ENCODE measurements around the gene ST6GALNAC5. TPM values are rescaled to one million over a fixed set of nuclear protein-coding genes. Genes with fewer than 3 reads are reported as not detected.

ST6GALNAC5 gene
- total RNA-seq, 1 donor from 2014 or later: 30.7 TPM

GRCh38 chr1:76921590-76921989 is 54.3 kb downstream of the ST6GALNAC5 start:
- no peak overlapping the region for H3K27ac Mint-ChIP-seq
- no peaks in the 10 kb centered on the region for H3K4me1 Mint-ChIP-seq
- Histone ChIP-seq H2AFZ (replicated peaks) (no peak overlapping the region), H3K9ac (no peak overlapping the region), H3K36me3 (no peaks in the 10 kb centered on the region), H3K79me2 (ENCODE audit: low read depth) (no peaks in the 10 kb centered on the region), H3K9me3 (ENCODE audit: low read depth) (no peaks in the 10 kb centered on the region), H3K27ac (no peak overlapping the region), H3K27me3 (no peaks in the 10 kb centered on the region), H4K20me1 (ENCODE audit: low read depth) (no peaks in the 10 kb centered on the region), H3F3A (ENCODE audit: low read depth) (no peaks in the 10 kb centered on the region), H3K4me1 (peaks cover 27% of the 10 kb centered on the region), H3K4me2 (no peak overlapping the region), H3K4me3 (no peak overlapping the region)
- no peak overlapping the region for H3K4me3 Mint-ChIP-seq
- DNase-seq (ENCODE audit: low spot score): no peak
- H3K36me3 Mint-ChIP-seq: peaks cover 13% of the 10 kb centered on the region
- H3K27me3 Mint-ChIP-seq (ENCODE audit: insufficient read depth, low read depth): no peaks in the 10 kb centered on the region
- no peak for TF ChIP-seq CTCF (IDR thresholded peaks at IDR 0.05)
- no peak for TF ChIP-seq EZH2phosphoT487 (IDR thresholded peaks at IDR 0.05)
- TF ChIP-seq EZH2 (IDR thresholded peaks at IDR 0.05): no peak
- no peaks in the 10 kb centered on the region for H3K9me3 Mint-ChIP-seq

- H3K4me3 ChIP-seq: no peak overlapping the region
- TF ChIP-seq EZH2phosphoT487 (IDR thresholded peaks at IDR 0.05): no peak
- TF ChIP-seq EZH2 (IDR thresholded peaks at IDR 0.05): no peak
- no peak for TF ChIP-seq CTCF (IDR thresholded peaks at IDR 0.05)
- H3K4me2 ChIP-seq: no peak overlapping the region
- H3K27ac ChIP-seq: no peak overlapping the region
- peaks cover 9% of the 10 kb centered on the region for H3K4me1 ChIP-seq
- H3K79me2 ChIP-seq (ENCODE audit: low read depth): no peaks in the 10 kb centered on the region
- H3K36me3 Mint-ChIP-seq: peaks cover 23% of the 10 kb centered on the region
- H3K4me1 Mint-ChIP-seq: no peaks in the 10 kb centered on the region
- H3K27me3 ChIP-seq: no peaks in the 10 kb centered on the region
- no peaks in the 10 kb centered on the region for H3K9me3 ChIP-seq (ENCODE audit: low read depth)
- no peak overlapping the region for H3K27ac Mint-ChIP-seq
- no peaks in the 10 kb centered on the region for H3F3A ChIP-seq (ENCODE audit: low read depth)
- no peak for DNase-seq (ENCODE audit: low spot score)
- no peak overlapping the region for H2AFZ ChIP-seq (replicated peaks)
- no peak overlapping the region for H3K9ac ChIP-seq
- no peak overlapping the region for H3K4me3 Mint-ChIP-seq
- peaks cover 2% of the 10 kb centered on the region for H3K27me3 Mint-ChIP-seq (ENCODE audit: insufficient read depth, low read depth)
- no peaks in the 10 kb centered on the region for H3K36me3 ChIP-seq
- no peaks in the 10 kb centered on the region for H3K9me3 Mint-ChIP-seq
- no peaks in the 10 kb centered on the region for H4K20me1 ChIP-seq (ENCODE audit: low read depth)
Measured at GRCh38 chr1:76925825-76926224, 58.5 kb downstream of the ST6GALNAC5 start.

- Histone ChIP-seq H3K4me3 (no peak overlapping the region), H4K20me1 (ENCODE audit: low read depth) (no peaks in the 10 kb centered on the region), H3K27ac (no peak overlapping the region), H3K4me2 (no peak overlapping the region), H2AFZ (replicated peaks) (no peak overlapping the region), H3K36me3 (no peaks in the 10 kb centered on the region), H3K9ac (no peak overlapping the region), H3K27me3 (no peaks in the 10 kb centered on the region), H3F3A (ENCODE audit: low read depth) (no peaks in the 10 kb centered on the region), H3K79me2 (ENCODE audit: low read depth) (no peaks in the 10 kb centered on the region), H3K9me3 (ENCODE audit: low read depth) (no peaks in the 10 kb centered on the region), H3K4me1 (peaks cover 14% of the 10 kb centered on the region)
- Mint-ChIP-seq H3K4me3 (no peak overlapping the region), H3K27ac (peak overlapping the region; percentile 61), H3K27me3 (ENCODE audit: insufficient read depth, low read depth) (peaks cover 2% of the 10 kb centered on the region), H3K9me3 (no peaks in the 10 kb centered on the region), H3K36me3 (peaks cover 25% of the 10 kb centered on the region), H3K4me1 (no peaks in the 10 kb centered on the region)
- no peak for DNase-seq (ENCODE audit: low spot score)
- TF ChIP-seq EZH2 (IDR thresholded peaks at IDR 0.05) (no peak), EZH2phosphoT487 (IDR thresholded peaks at IDR 0.05) (no peak), CTCF (IDR thresholded peaks at IDR 0.05) (no peak)
Measured at GRCh38 chr1:76928522-76928921, 61.2 kb downstream of the ST6GALNAC5 start.
